NCI-H748 treated with DMSO at 0.1 percent for 48 hours (cell line): ENCODE results near the gene JMJD6.

ENCODE experiments used
- DNase-seq: peaks from one replicate; lab custom pipeline; 2025; lab: John Stamatoyannopoulos, UW

The JMJD6 gene

GRCh38 chr17:76697702-76698465, 28.5 kb downstream of the JMJD6 start:
- no peak for DNase-seq

- no peak for DNase-seq
These were observed 29.4 kb downstream of the JMJD6 start for GRCh38 chr17:76696763-76697701.

GRCh38 chr17:76695059-76695831, 31.2 kb downstream of the JMJD6 start:
- DNase-seq = no peak

- DNase-seq = no peak
These were observed 34.8 kb downstream of the JMJD6 start for GRCh38 chr17:76691379-76692191.

GRCh38 chr17:76690596-76691280, 35.7 kb downstream of the JMJD6 start:
- no peak for DNase-seq

GRCh38 chr17:76689859-76690258, 36.5 kb downstream of the JMJD6 start:
- DNase-seq = no peak

- no peak for DNase-seq
These were observed 38.2 kb downstream of the JMJD6 start for GRCh38 chr17:76688165-76688622.

- DNase-seq = no peak
These were observed 38.9 kb downstream of the JMJD6 start for GRCh38 chr17:76687298-76688164.

GRCh38 chr17:76686538-76687297, 39.7 kb downstream of the JMJD6 start:
- no peak for DNase-seq

- DNase-seq = no peak
These were observed 40.6 kb downstream of the JMJD6 start for GRCh38 chr17:76685846-76686245.

GRCh38 chr17:76685366-76685765, 41.0 kb downstream of the JMJD6 start:
- DNase-seq = no peak

GRCh38 chr17:76684756-76685155, 41.6 kb downstream of the JMJD6 start:
- DNase-seq = no peak

- no peak for DNase-seq
These were observed 42.3 kb downstream of the JMJD6 start for GRCh38 chr17:76683921-76684745.

- no peak for DNase-seq
These were observed 43.2 kb downstream of the JMJD6 start for GRCh38 chr17:76683011-76683755.

GRCh38 chr17:76682296-76682695, 44.1 kb downstream of the JMJD6 start:
- DNase-seq = no peak

- DNase-seq = peak; percentile 28
These were observed 44.9 kb downstream of the JMJD6 start for GRCh38 chr17:76681222-76682137.
